Loucy (cell line): ENCODE data around the gene PUDP.

ENCODE experiments used
- CTCF ChIP-seq: fragments of 200-600 bp; sonication (generic); conservative IDR thresholded peaks from 2 replicates; pipeline ENCODE4 v1.5.1; 2014; ENCODE audit warnings: mild to moderate bottlenecking, antibody characterized with exemption, low read length
- EZH2phosphoT487 ChIP-seq: fragments of 200-600 bp; IDR thresholded peaks from 2 replicates; pipeline ENCODE4 v1.6.1; 2018; ENCODE audit warnings: antibody characterized with exemption, mild to moderate bottlenecking, moderate library complexity, borderline replicate concordance

DNA sequence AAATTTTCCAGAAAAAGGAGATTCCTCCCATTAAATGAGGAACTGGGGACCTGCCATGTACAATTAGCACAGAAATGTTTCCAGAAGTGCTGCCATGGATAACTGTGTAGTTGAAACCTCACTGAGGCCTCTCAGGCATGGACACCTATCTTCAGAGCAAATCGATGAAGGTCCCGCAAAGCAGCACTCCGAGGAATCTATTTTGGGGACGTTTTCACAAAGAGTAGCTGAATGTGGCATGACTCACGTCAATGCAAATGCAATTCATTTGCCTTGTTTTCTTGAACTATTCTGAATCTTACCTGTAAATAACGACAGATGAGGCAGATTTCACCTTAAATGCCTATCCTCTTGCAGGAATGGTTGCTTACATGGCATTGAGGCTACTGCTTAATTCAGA lies 87.5 kb downstream of the PUDP start:
- TF ChIP-seq CTCF (no peak), EZH2phosphoT487 (no peak)
